ENCODE data around the gene ANGPTL8. TPM values are rescaled to one million over a fixed set of nuclear protein-coding genes. Genes with fewer than 3 reads are reported as not detected.

Gene ANGPTL8
- total and polyA plus RNA-seq, 12 donors, result 0.33 to 10.0 (median 0.91) TPM; not detected in 4

DNA sequence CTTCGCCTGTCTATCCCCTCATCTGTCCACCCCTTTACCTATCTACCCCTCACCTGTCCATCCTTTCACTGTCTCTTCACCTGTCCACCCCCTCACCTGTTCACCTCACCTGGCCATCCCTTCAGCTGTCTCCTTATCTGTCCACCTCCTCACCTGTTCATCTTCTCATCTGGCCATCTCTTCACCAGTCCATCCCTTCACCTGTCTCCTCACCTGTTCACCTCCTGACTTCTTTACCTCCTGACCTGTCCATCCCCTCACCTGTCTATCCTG lies 28.8 kb upstream of the ANGPTL8 start:
- Histone ChIP-seq H3K4me3 (no peak overlapping the region), H3K36me3 (replicated peaks in 1 of 2) (peaks cover 0 to 10% of the 10 kb centered on the region in 2 donors), H3K27ac (no peak overlapping the region), H3K9me3 (replicated peaks in 1 of 3) (no peaks in the 10 kb centered on the region), H3K4me1 (replicated peaks in 1 of 2) (no peaks in the 10 kb centered on the region), H3K27me3 (no peaks in the 10 kb centered on the region)
- 77 to 88% (median 84%) methylated on average over 1 of the region's 1 CpG for WGBS, 4 donors
- DNase-seq, result no peak
- TF ChIP-seq POLR2A (IDR thresholded peaks at IDR 0.05), result no peak
- TF ChIP-seq, protein P1, sequence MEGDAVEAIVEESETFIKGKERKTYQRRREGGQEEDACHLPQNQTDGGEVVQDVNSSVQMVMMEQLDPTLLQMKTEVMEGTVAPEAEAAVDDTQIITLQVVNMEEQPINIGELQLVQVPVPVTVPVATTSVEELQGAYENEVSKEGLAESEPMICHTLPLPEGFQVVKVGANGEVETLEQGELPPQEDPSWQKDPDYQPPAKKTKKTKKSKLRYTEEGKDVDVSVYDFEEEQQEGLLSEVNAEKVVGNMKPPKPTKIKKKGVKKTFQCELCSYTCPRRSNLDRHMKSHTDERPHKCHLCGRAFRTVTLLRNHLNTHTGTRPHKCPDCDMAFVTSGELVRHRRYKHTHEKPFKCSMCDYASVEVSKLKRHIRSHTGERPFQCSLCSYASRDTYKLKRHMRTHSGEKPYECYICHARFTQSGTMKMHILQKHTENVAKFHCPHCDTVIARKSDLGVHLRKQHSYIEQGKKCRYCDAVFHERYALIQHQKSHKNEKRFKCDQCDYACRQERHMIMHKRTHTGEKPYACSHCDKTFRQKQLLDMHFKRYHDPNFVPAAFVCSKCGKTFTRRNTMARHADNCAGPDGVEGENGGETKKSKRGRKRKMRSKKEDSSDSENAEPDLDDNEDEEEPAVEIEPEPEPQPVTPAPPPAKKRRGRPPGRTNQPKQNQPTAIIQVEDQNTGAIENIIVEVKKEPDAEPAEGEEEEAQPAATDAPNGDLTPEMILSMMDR (IDR thresholded peaks at IDR 0.05), result no peak
- intact Hi-C loops (cut with DNase I), result no loop called here

DNA sequence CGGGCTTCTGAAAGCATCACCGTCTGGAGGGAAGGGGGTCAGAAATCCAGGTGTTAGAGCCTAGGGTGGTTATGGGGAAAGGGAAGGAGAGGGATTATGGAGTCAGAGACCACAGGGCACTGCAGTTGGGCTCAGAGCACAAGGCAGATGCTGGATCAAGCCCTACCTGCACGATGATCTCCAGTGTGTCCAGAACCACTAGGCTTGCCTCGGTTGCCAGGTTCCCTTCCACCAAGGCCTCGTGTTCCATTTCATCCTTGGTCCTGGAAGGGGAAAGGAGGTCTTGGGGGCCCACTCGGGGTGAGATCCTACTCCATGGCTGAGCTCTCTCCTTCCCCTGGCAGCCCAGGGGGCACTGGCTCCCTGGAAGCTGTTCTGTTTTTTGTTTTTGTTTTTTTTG lies 25.0 kb upstream of the ANGPTL8 start:
- Histone ChIP-seq H3K27ac (no peak overlapping the region), H3K9me3 (replicated peaks in 1 of 3) (no peaks in the 10 kb centered on the region), H3K4me1 (replicated peaks in 1 of 2) (no peaks in the 10 kb centered on the region), H3K36me3 (replicated peaks in 1 of 2) (peaks cover 0 to 14% of the 10 kb centered on the region in 2 donors), H3K4me3 (no peak overlapping the region), H3K27me3 (no peaks in the 10 kb centered on the region)
- 87 to 92% (median 90%) methylated on average over 5 to 6 of the region's 6 CpGs for WGBS, 4 donors
- TF ChIP-seq, protein P1 (IDR thresholded peaks at IDR 0.05), result no peak
- no peak for TF ChIP-seq POLR2A (IDR thresholded peaks at IDR 0.05)
- no peak for DNase-seq
- intact Hi-C loops (cut with DNase I), result no loop called here

DNA sequence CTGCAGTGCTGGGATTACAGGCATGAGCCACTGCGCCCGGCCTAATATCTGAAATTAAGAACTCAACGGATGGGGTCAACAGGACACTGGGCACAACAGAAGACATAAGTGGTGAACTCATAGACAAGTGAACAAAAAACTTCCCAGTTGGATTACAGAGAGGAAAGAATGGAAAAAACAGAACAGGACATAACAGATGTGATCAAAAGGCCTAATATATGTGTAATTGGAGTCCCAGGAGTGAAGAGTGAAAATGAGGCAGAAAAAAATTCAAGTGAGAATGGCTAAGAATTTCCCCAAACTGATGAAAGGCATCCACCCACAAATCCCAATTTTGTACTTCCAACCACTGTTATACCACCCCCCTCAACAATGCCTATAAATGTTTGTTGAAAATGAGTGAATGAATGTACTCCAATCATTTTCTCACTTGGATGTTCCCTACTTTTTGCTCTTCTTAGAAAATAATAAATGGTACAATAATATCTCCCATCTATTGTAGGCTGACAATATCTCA lies 18.3 kb upstream of the ANGPTL8 start:
- H3K4me3 ChIP-seq, result no peak overlapping the region
- no peak for DNase-seq
- H3K27me3 ChIP-seq, result no peaks in the 10 kb centered on the region
- H3K27ac ChIP-seq, result no peak overlapping the region
- intact Hi-C loops (cut with DNase I), result no loop called here
- H3K36me3 ChIP-seq (replicated peaks in 1 of 2), result peaks cover 0 to 21% of the 10 kb centered on the region in 2 donors
- TF ChIP-seq, protein P1 (IDR thresholded peaks at IDR 0.05), result no peak
- no peak for TF ChIP-seq POLR2A (IDR thresholded peaks at IDR 0.05)
- WGBS, 4 donors, result 92 to 98% (median 95%) methylated on average over 3 of the region's 3 CpGs
- no peaks in the 10 kb centered on the region for H3K9me3 ChIP-seq (replicated peaks in 1 of 3)
- no peaks in the 10 kb centered on the region for H3K4me1 ChIP-seq (replicated peaks in 1 of 2)

DNA sequence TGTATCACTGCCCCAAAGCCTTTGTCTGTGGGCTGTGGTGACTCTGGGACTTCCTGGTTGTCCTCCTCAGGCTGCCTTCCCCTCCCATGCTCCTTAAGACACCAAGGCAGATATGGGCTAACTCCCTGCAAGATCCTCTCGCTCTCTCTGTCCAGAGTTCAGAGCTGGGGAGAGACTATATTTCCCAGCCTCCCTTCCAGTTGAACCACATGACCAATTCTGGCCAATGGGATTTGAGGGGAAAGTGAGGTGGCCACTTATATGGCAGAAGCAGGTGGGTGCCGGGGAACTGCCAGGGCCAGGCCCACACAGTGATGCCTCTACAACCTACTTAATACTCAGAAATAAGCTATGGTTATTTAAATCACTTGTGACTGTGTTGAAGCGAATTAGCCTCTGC lies 16.2 kb upstream of the ANGPTL8 start:
- Histone ChIP-seq H3K36me3 (replicated peaks in 1 of 2) (peaks cover 0 to 21% of the 10 kb centered on the region in 2 donors), H3K9me3 (replicated peaks in 1 of 3) (no peaks in the 10 kb centered on the region), H3K27ac (no peak overlapping the region), H3K4me3 (no peak overlapping the region), H3K27me3 (no peaks in the 10 kb centered on the region), H3K4me1 (replicated peaks in 1 of 2) (no peaks in the 10 kb centered on the region)
- TF ChIP-seq, protein P1 (IDR thresholded peaks at IDR 0.05), result no peak
- no peak for TF ChIP-seq POLR2A (IDR thresholded peaks at IDR 0.05)
- no peak for DNase-seq
- WGBS, 4 donors, result 94 to 100% (median 96%) methylated on average over 3 of the region's 3 CpGs
- intact Hi-C loops (cut with DNase I), result no loop called here

Data from adrenal gland (tissue), 12 donors.